ENCODE data around the gene IFRD1.
A peak's percentile ranks its signal among the peaks of the same experiment; 100 is the strongest.
"Not testable (repeated sequence)": the region's sequence is repeated elsewhere in the genome, so short reads cannot be mapped to it uniquely, and the experiment has no call there.

The IFRD1 gene

DNA sequence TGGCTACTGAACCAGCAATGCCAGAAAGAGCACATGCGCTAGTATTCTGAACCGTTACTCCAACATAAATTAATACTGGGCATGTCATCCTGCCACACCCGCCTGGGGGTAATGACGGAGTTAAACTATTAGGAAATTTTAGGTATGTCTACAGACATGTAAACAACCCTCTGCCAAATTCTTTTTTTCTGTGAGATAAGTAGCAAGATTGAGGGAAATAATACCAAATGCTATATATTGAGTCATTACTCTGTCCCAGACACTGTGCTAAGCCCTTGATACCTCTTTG is 37.9 kb downstream of the IFRD1 start:
- DNase-seq = no peak

DNA sequence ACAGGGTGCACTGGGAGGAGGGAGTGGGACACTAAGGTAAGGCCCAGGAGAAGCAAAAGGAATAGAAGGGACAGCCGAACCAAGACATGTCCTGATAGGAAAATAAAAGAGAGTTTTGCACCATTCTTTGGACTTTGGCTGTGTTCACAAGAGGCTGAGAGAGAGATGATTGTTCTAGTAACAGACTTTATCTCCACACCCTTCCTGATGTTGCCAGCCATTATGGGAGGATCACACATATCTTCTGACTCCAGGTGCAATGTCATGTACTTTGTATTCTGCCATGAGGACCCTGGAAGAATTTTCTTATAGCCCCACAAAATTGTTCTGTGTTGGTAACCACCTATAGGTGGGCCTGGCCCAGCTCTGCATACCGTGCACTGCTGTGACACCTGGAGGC is 41.9 kb downstream of the IFRD1 start:
- no peak for DNase-seq

DNA sequence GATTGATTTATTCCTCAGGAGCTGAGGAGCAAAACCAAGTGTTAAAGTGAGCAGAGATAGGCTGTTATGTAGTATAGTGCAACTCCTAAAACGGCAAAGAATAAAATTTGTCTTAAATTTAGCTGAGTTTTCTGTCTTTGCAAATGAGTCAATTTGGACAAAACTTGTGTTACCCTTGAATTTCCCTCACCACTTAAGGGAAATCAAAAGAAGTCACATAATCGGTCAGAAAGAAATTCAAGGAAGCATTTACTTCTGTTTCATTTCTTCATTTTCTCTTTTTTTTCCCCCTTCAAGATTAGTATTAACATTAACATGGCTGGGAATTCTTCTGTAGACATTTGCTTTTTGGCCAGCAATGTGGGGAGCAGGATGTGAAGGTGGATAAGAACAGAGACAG is 44.4 kb downstream of the IFRD1 start:
- DNase-seq = no peak

DNA sequence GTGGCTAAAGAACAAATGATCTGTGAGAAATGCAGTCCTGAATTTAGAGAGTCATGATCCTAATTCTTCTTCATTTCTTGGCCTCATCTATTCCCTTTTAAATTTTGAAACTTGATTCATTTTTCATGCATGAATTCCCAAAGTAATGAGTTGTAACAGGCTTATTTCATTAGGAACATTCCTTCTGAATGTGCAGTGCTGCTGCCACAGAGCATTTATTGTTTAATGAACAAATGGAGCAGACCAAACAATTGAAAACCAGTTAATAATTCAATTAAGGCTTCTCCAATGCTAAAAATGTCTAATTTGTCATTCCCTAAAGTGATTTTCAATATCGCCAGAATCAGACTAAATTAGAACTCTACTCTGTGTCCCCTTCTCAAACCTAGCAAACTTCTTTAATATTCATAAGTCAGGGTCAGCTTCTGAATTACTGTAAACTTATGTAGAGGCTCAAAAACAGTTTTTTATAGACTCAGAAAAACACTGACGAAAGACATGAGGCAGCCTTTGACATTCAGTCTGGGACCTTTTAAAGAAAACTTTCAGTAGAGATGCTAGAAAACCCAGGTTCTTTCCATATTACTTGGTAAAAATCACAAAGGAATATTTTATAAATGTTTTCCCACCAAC is 45.0 kb downstream of the IFRD1 start:
- DNase-seq = peak; percentile 18

DNA sequence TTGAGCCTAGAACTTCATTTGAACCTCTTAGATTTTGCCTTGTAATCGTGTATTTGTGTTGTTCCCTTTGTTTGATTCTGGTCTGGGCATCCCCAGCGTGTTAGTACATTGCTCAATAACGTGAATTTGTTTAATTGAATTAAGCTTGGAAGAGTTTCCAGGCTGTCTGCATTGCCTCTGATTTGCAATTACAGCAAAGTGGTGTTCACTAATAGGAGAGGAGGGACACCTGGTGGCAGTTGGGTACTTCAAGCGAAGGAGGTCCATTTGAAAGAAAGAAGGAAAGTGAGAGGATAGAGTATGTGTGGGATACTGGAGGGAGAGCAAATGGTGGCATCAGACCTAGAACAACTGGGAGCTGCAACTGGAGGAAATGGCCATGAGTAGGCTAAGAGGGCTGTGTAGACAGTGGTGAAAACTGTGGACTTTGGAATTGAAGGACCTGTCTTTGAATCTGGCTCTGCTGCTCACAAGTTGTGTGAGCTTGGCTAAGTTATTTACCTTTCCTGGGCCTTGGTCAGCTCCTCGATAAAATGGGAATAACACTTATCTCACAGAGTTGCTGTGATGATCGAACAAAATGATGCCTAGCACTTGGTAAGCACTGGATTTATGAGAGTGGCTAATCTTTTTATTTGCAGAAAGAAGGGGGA is 45.7 kb downstream of the IFRD1 start:
- DNase-seq = peak; percentile 59

DNA sequence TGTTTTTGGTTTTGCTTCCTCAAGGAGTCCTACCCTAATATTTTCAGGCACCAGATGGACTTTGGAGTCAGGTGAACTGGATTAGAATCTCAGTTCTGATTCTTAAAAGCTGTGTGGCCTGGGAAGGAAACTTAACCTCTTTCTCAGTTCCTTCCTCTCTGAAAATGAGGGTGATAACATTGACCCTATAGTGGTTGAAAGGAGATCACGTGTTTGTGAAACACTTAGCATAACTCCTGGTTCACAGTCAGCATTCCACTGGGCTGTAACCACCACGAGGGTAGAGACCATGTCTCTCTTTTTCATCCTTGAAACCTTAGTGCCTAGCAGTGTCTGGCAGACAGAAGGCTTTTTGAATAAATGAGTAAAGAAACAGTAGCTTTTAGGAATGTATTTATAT is 47.2 kb downstream of the IFRD1 start:
- DNase-seq = no peak

DNA sequence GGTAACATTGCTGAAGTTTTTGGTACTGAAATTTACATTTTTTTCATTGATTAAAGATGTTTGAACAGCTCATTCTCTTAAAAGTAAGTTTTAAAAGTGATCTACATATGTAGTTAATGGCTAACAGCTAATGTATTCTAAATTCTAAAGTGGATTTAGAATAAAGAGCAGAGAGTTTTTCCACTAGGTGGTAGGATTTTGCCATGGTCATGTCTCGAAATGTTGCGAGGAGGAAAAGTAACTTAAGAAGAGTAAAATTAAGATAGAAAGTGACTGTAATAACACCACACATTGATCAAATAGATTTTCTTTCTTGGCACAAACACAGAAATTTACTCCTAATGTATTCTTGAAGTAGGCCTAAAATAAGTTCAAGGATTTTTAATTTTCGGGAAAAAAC is 50.4 kb downstream of the IFRD1 start:
- DNase-seq = no peak

DNA sequence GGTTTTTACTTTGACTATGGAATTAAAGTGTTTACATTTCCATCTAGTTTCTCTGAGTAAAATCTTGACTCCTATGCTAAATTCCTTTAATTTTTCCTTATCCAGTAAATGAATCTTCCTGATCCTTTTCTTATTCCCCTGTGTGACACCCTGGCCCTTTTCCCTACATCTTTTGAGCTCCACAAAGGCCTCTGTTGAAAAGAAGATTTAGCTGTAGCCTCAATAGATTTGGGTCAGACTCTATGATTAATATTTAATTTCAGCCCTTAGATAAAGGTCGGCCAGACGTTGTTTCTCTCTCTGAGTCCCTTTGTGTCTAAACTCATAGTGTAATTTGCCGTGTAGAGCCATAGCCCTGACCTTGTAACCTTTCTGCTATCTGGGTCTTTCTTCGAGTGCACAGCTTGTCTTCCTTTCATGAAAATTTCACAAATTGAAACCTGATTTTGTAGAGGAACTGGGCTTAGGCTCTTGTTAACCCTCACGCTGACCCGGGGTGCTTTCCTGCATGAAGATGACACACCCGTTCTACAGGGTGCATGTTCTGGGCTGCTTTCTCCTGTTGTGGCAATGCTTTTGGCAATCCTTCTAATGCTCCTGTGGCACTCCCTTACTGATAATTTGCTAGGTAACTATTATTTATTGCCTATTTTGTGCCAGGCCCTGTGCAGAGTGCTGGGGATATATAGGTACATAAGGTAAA is 51.7 kb downstream of the IFRD1 start:
- DNase-seq = no peak

DNA sequence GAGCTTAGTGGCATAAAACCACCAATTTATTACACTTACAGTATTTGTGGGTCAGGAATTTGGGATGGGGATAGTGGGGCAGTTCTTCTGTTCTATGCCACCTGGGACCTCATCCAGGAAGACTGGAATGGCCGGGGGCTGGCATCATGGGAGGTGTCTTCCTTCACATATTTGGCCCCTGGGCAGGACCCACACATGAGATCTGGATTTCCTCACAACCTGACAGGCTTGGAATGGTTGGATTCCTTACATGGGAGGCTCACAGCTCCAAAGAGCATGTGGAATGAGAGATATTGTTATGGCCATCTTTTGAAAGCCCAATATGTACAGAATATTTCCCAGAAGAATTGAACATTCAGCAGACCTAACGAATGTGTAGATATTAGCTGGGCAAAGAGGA is 52.4 kb downstream of the IFRD1 start:
- no peak for DNase-seq

DNA sequence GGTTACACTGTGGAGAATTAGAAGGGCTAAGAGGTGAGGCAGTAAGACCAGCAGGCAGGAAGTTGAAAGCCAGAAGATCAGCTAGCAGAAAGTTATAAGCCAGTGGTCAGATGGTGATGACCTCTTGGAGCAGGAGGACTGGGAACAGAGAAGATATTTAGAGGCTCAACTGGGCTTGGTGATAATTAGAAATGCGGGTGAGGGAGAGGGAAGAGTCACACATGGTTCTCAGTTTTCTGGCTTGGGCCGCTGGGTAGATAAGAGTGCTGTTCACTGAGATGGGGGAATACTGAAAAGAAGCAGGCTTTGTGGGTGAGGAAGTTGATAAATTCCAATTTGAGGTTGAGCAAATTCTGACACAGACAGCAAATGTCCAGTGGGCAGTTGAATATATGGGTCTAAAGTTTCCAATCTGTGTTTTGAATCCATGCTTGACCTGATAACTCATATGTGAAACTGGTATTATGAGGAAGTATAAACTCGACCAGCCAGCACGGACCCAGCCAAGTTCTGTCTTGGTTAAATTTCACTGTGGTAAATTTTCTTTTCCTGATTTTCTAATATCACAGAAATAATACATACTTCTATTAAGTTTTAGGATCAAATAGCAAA is 53.2 kb downstream of the IFRD1 start:
- no peak for DNase-seq

DNA sequence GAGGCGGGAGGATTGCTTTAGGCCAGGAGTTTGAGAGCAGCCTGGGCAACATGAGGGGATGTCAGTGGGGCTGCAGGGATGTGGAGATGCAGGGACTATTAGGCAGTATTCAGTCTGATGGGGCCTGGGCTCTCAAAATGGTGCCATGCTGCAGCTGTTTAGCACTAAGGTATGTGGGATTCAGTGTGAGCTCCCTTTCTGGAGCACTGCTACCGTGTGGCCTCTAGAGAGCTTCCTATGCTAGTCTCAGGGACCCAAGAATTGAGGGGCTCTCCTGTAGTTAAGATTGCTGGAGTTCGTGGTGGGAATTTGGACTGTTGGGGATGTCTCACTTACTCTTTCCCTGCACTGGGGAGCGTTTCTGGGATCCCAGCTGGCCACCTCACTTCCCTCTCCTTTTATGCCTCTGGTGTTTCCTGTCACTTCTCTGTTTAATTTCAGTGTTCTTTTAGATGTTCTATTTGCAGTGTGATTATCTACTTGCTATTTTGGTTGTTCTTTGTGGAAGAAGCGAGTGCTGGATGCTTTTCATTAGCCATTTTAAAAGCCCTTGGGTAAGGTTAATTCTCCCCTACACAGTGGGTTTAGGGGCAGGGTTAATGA is 53.9 kb downstream of the IFRD1 start:
- DNase-seq = no peak

DNA sequence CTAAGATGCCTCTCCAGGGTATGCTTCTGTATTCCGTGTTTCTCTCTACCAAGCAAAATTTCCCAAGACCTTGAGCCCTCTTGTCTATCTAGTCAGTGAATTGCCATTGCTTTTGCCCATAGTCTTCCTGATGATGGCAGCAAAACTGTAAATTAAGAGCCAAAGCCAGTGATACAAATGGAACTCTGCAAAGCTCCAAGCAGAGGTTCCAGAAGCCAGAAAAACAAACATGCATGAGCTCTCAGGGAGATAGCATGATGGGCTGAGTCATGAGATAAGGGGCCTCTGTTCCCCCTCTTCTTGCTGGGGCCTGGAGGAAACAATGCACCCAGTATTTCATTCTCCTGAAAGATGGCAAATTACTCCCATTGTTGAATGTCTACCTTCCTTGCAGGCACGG is 55.2 kb downstream of the IFRD1 start:
- peak; percentile 3 for DNase-seq

DNA sequence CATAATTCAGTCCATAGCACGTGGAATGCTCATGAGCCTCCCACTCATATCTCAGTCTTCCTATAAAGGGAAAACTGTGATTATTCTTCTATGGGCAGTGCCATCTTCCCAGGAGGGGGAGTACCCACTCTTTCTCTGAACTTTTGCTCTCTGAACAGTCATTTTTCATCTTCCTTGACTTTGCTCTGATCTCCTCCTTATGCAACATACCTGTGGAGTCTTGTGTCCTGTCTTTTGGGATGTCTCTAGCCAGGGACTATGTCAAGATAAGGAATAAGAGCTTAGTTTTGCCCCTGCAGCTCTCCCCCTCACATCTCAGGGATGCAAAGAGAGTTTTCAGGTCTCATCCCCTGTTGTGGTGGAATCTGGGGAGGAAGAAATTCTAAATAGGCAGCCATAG is 58.1 kb downstream of the IFRD1 start:
- DNase-seq = no peak

DNA sequence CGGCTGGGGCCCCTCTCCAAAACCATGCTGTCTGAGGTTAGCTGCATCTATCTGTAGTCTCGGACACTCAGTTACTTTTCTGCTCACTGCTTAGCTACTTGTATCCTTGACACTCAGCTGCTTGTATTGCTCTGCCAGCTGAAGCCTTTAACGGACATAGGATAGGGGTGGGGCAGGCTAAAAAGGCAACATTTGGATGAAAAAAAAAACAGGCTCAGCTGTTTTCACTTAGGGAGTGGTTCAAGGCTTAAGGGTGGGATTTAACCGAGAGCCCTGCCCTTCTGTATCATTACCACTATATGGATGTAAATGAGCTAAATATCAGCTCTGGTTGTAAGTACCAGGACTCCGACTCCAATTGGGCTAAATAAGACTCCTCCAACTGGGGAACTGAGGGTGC is 59.1 kb downstream of the IFRD1 start:
- DNase-seq = no peak

DNA sequence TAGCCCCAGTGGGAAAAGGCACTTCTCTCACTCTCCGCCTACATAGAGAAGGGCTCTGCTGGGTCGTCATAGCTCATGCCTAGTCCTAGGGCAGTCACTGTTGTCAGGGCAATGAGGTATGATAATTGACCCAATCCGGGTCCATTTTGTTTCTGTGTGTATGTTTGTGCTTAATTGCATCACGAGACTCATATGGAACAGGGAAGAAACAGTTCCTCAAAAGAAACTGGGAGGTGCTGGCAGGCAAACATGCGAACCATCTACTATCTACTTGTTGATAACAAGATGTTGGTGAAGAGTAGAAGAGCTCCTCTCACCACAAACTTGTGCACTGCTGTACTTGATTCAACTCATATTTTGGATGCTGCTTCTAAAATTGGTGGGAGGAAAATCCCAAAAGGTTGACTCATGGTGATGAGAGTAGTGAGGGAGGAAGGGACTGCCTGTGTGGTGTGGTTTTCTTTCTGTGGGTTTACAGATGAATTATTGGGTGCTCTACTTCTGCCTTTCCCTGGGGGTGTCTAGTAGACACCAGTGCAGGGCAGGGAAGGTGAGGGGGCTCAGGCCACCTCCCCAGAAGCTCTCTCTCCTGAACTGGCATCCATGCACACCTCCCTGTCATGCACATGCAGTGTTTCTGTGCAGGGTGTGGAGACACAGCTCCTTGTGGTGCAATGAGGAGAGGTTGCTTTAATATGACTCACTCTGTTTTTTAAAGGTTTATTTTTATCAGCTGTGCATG is 59.9 kb downstream of the IFRD1 start:
- DNase-seq = peak; percentile 91

DNA sequence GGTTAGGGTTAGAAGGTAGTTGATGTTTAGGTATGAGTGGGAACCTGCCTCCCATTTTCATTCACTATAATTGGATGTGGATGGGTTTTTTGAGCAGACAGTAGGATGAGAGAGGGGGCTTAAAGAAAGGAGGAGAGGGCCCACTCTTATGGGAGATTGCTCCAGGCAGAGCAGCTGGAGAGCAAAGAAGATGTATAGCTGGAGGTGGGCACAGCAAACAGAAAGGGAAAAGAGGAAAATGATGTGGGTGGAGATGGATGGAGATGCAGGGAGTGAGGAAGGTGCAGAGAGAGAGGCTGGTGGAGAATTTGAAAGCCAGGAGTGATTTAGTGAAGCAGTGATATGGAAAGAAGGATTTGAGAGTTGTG is 60.5 kb downstream of the IFRD1 start:
- DNase-seq = no peak

DNA sequence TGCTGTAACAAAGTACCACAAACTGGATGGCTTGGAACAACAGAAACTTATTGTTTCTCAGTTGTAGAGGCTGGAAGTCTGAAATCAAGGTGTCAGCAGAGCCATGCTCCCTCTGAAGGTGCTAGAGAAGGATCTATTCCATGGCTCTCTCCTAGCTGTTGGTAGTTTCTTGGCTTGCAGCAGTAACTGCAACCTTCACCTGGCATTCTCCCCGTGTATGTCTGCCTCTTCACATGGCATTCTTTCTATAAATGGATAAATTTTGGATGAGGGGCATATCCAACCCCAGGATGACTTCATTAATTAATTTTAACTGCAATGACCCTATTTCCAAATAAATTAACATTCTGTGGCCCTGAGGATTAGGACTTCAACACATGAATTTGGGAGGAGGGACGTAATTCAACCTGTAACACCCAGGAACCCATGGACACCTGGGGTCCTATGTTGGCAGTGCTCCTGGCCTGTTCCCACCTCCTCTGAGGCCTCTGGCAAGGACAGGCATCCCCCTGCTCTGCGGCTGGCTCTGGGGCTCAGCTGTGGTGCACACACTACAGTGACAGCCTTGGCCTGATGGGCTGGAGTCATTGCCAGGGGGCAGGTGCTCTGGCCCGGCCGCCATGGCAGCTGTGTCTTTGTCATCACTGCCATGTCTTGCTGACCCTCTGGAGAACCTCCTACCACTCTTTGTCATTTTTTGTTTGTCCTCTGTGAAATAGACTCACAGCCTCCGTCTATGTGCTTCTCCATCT is 61.4 kb downstream of the IFRD1 start:
- no peak for DNase-seq

DNA sequence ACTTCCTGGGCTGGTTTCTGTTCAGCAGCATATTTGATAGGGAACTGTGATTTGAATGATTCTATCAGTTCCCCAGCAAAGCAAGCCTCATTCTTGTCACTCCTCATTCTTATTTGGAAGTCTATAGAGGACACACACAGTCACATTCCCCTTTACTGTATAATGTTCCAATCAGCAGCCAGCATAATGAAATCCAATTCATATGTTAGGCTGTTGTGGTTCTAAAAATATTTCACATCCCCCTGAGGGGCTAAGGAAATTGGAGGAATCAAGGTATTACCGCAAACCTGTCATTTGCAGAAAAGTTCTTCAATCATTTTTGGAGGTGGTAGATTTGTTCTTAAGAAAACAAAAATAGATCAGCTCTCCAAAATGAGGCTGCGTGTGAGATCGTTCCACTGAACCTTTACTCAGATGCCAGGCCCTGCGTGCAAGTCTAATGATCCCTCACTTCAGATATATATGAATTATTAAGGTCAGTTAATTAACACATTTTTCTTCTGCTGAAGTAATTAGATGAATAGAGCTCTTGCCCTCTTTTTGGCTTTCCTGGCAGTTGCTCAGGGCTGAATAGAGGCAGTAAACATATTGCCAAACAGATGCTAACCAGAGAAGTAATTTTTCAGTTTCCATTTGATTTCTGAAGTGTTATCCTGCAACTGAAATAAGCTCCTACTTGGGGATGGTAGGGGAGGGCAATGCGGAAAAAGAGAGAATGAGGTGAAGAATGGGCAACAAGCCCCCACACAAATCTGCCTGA is 62.4 kb downstream of the IFRD1 start:
- DNase-seq = no peak

DNA sequence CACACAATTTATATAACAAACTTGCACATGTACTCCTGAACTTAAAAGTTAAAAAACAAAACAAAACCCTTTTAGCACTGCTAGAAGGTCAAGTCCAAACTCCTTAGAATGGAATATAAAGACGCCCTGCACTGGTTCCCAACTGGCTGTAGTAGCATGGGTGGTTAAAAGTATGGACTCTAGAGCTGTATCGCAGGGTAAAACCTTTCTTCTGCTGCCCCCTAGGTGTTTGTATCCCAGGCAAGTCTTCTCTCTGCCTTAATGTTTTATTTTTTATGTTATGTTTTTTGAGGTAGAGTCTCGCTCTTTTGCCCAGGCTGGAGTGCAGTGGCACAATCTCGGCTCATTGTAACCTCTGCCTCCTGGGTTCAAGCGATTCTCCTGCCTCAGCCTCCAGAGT is 65.7 kb downstream of the IFRD1 start:
- DNase-seq = no peak

DNA sequence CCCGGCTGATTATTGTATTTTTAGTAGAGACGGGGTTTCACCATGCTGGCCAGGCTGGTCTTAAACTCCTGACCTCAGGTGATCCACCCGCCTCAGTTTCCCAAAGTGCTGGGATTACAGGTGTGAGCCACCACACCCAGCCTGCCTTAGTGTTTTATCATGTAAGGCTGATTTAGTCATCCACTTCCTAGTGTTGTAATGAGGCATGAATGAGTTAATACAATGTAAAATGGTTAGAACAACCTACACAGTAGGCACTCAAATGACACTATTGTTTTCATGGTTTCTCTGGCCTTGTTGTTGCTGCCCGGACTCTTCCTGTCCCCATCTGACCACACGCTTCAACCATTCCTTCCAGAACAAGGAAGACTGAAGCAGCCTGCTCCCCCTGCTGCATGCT is 66.2 kb downstream of the IFRD1 start:
- not testable (repeated sequence) for DNase-seq

DNA sequence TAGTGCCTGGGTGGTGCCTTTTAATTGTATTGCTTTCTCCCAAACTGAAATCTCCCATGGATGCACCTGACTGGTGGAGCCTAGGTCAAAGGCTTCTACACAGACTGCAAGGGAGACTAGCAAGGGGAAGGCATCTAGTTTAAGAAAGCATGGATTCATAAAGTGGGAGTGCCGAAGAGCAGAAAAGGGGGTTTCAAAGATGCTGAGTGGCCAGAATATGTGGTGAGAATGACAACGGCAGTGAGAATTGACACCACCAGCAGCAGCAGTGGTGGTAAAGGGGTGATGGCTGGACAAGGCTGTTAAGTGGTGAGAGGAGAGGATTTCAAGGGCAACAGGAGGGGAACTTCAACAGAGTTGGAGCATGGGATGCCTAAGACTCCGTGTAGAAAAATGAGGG is 67.2 kb downstream of the IFRD1 start:
- DNase-seq = no peak

DNA sequence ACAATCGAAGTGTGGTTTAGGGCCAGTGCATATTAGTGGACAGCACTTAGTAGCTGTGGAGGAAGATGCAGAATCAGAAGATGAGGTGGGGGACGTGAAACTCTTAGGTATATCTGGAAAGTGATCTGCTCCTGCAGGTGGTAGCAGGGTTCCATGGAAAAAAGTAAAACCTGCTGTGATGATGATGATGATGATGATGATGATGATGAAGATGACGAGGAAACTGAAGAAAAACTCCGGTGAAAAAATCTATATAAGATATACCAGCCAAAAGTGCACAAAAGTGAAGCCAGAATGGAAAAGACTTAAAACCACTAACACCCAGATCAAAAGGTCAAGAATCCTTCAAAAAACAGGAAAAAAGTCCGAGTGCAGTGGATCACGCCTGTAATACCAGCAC is 70.5 kb downstream of the IFRD1 start:
- no peak for DNase-seq
